ENCODE measurements around the gene ZBTB16.

GRCh38 chr11:114208377-114208776 is 148.9 kb downstream of the ZBTB16 start:
- TF ChIP-seq CTCF (IDR thresholded peaks at IDR 0.05) (no peak), EP300 (IDR thresholded peaks at IDR 0.05) (no peak)

Measured in ovary (tissue), 3 donors.